GM23338 (cell line): ENCODE results near the gene PPP1R36. TPM values are rescaled to one million over a fixed set of nuclear protein-coding genes. Genes with fewer than 3 reads are reported as not detected.

Source experiments
- ATAC-seq: fragments of 200-7000 bp; cut with Tn5 transposase; 3 replicates; pipeline ENCODE4 v1.9.1; 2020
- DNase-seq: peaks from one replicate; pipeline ENCODE4 v3.0.0-alpha.2; 2015; ENCODE audit warnings: low spot score
- H2AFZ ChIP-seq: fragments of 200-600 bp; sonication (generic); 2 replicates; pipeline ENCODE4 v1.8.0; 2016; ENCODE audit warnings: antibody characterized with exemption, mild to moderate bottlenecking, moderate library complexity
- H3F3A ChIP-seq: fragments of 200-600 bp; sonication (generic); replicated peaks from 2 replicates; pipeline ENCODE4 v1.8.0; 2017; ENCODE audit warnings: antibody characterized with exemption, mixed run types, low read depth
- H3K27ac ChIP-seq: fragments of 200-600 bp; sonication (generic); 2 replicates; pipeline ENCODE4 v1.6.1; 2016; ENCODE audit warnings: low read depth
- H3K27me3 ChIP-seq: fragments of 200-600 bp; sonication (generic); 2 replicates; pipeline ENCODE4 v1.8.0; 2016; ENCODE audit warnings: mild to moderate bottlenecking, mixed run types, moderate library complexity; ENCODE audit not compliant: insufficient read depth
- H3K36me3 ChIP-seq: fragments of 200-600 bp; sonication (generic); 2 replicates; pipeline ENCODE4 v1.8.0; 2016; ENCODE audit warnings: mild to moderate bottlenecking; ENCODE audit not compliant: insufficient read depth
- H3K4me1 ChIP-seq: fragments of 200-600 bp; sonication (generic); 2 replicates; pipeline ENCODE4 v1.8.0; 2016; ENCODE audit warnings: mild to moderate bottlenecking, moderate library complexity; ENCODE audit not compliant: insufficient read depth
- H3K4me2 ChIP-seq: fragments of 200-600 bp; sonication (generic); 2 replicates; pipeline ENCODE4 v1.7.1; 2017; ENCODE audit warnings: mixed run types
- H3K4me3 ChIP-seq: fragments of 200-600 bp; sonication (generic); 2 replicates; pipeline ENCODE4 v1.6.1; 2016; ENCODE audit warnings: mixed run types
- H3K79me2 ChIP-seq: fragments of 200-600 bp; sonication (generic); replicated peaks from 2 replicates; pipeline ENCODE4 v1.8.0; 2017; ENCODE audit warnings: mild to moderate bottlenecking; ENCODE audit not compliant: insufficient read depth
- H3K9me2 ChIP-seq: fragments of 200-600 bp; sonication (generic); 2 replicates; pipeline ENCODE4 v1.8.0; 2017; ENCODE audit not compliant: insufficient read depth
- H4K20me1 ChIP-seq: fragments of 200-600 bp; sonication (generic); replicated peaks from 2 replicates; pipeline ENCODE4 v1.8.0; 2017; ENCODE audit warnings: mild to moderate bottlenecking; ENCODE audit not compliant: insufficient read depth
- H3K27ac Mint-ChIP-seq: 2 replicates; pipeline ENCODE4 v1.8.0; 2020; ENCODE audit warnings: inconsistent platforms, mild to moderate bottlenecking, moderate library complexity, mixed read lengths
- H3K27me3 Mint-ChIP-seq: 3 replicates; pipeline ENCODE4 v1.8.0; 2022; ENCODE audit warnings: low read depth, mild to moderate bottlenecking, moderate library complexity, mixed read lengths, inconsistent platforms; ENCODE audit not compliant: insufficient read depth, poor library complexity
- H3K36me3 Mint-ChIP-seq: 3 replicates; pipeline ENCODE4 v1.8.0; 2021; ENCODE audit warnings: low read depth, mild to moderate bottlenecking, inconsistent platforms, moderate library complexity, mixed read lengths
- H3K4me1 Mint-ChIP-seq: 3 replicates; pipeline ENCODE4 v1.8.0; 2020; ENCODE audit warnings: mild to moderate bottlenecking, inconsistent platforms, mixed read lengths
- H3K4me3 Mint-ChIP-seq: 3 replicates; pipeline ENCODE4 v1.8.0; 2021; ENCODE audit warnings: moderate library complexity, mild to moderate bottlenecking, inconsistent platforms, mixed read lengths
- H3K9me3 Mint-ChIP-seq: 3 replicates; pipeline ENCODE4 v1.8.0; 2020; ENCODE audit warnings: moderate library complexity, mild to moderate bottlenecking, inconsistent platforms, mixed read lengths
- EZH2 ChIP-seq: fragments of 200-600 bp; sonication (generic); IDR thresholded peaks from one replicate; pipeline ENCODE4 v1.8.0; 2017; ENCODE audit warnings: antibody characterized with exemption, mild to moderate bottlenecking, low read depth; ENCODE audit not compliant: unreplicated experiment
- NANOG ChIP-seq: IDR thresholded peaks from 2 replicates; pipeline ENCODE4 v1.6.1; 2016; ENCODE audit warnings: antibody characterized with exemption, borderline replicate concordance
- ZNF114 ChIP-seq: fragments of 250-450 bp; sonication (Bioruptor Pico); IDR thresholded peaks from 2 replicates; pipeline ENCODE4 v1.5.0; 2020; ENCODE audit warnings: mild to moderate bottlenecking, moderate library complexity
- polyA plus RNA-seq: library from polyadenylated mRNA; unstranded; fragments of >200 nt; fragmentation: Nextera tagmentation; extraction: Ambion mirVana; gene quantifications from 2 replicates; pipeline ENCODE4 v1.2.1, GENCODE V29; 2016
- total RNA-seq: library from RNA; depleted of rRNA; stranded (reverse); fragments of >200 nt; shearing (Covaris generic); gene quantifications from 2 replicates; pipeline ENCODE4 v1.2.3, GENCODE V29; 2014
- TF ChIP-seq, protein P1 (sequence below): fragments of 250-450 bp; sonication (Bioruptor Pico); IDR thresholded peaks from 2 replicates; pipeline ENCODE4 v1.5.0; 2020; ENCODE audit warnings: mild to moderate bottlenecking, moderate library complexity
- TF ChIP-seq, protein P2 (sequence below), 2 experiments: fragments of 200-600 bp in 1 of 2; sonication (generic) in 1 of 2; conservative IDR thresholded peaks; 2 replicates each; pipeline versions ENCODE4 v1.5.1 to v1.6.1; 2016 to 2017; ENCODE audit warnings: antibody characterized with exemption in 2 of 2, low read depth in 2 of 2, mild to moderate bottlenecking in 2 of 2, moderate library complexity in 1 of 2

The PPP1R36 gene
- total and polyA plus RNA-seq, 2 experiments from 2014 or later: 0.42 to 1.4 TPM

DNA sequence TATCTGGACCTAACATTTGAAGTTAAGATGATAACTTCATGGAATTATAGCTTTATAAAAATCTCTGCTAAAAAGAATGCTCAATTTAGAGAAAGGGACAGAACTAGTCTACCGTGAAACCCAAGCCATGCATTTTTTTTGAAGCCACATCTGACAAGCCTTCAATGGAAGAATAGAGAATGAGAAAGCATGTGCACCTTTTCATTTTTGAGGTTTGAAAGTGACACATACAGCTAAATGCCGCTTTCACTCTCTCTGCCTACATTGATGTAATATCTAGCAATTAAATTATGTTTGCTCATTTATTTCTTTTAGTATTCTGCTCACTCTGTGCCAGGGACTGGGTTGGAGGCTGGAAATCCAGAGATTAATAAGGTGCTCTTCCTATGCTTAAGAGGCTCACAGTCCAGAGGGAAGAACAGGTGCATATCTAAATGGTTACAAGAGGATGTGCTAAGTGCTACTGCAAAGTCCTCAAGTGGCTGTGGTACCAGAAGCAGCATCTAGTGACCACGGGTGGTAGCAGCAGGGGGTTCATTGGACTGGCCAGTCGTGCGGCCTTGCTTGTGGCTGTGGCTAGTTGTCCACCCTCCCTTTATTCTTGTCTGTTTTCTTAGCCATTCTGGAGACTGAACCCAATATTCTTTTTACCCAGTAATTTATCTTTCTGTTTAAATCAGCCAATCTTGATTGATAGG, 60.4 kb downstream of the PPP1R36 start:
- Histone ChIP-seq H3K27ac (no peak overlapping the region), H3K9me2 (no peaks in the 10 kb centered on the region), H3K4me2 (no peak overlapping the region), H3K4me1 (no peaks in the 10 kb centered on the region), H2AFZ (no peak overlapping the region), H4K20me1 (no peaks in the 10 kb centered on the region), H3K79me2 (no peaks in the 10 kb centered on the region), H3K36me3 (no peaks in the 10 kb centered on the region), H3K4me3 (no peak overlapping the region), H3F3A (no peaks in the 10 kb centered on the region), H3K27me3 (no peaks in the 10 kb centered on the region)
- DNase-seq: no peak
- Mint-ChIP-seq H3K9me3 (no peaks in the 10 kb centered on the region), H3K36me3 (no peaks in the 10 kb centered on the region), H3K27me3 (peaks cover 2% of the 10 kb centered on the region), H3K4me3 (no peak overlapping the region), H3K4me1 (peaks cover 19% of the 10 kb centered on the region), H3K27ac (no peak overlapping the region)
- no peak for ATAC-seq
- no peak for TF ChIP-seq NANOG
- TF ChIP-seq, protein P1, sequence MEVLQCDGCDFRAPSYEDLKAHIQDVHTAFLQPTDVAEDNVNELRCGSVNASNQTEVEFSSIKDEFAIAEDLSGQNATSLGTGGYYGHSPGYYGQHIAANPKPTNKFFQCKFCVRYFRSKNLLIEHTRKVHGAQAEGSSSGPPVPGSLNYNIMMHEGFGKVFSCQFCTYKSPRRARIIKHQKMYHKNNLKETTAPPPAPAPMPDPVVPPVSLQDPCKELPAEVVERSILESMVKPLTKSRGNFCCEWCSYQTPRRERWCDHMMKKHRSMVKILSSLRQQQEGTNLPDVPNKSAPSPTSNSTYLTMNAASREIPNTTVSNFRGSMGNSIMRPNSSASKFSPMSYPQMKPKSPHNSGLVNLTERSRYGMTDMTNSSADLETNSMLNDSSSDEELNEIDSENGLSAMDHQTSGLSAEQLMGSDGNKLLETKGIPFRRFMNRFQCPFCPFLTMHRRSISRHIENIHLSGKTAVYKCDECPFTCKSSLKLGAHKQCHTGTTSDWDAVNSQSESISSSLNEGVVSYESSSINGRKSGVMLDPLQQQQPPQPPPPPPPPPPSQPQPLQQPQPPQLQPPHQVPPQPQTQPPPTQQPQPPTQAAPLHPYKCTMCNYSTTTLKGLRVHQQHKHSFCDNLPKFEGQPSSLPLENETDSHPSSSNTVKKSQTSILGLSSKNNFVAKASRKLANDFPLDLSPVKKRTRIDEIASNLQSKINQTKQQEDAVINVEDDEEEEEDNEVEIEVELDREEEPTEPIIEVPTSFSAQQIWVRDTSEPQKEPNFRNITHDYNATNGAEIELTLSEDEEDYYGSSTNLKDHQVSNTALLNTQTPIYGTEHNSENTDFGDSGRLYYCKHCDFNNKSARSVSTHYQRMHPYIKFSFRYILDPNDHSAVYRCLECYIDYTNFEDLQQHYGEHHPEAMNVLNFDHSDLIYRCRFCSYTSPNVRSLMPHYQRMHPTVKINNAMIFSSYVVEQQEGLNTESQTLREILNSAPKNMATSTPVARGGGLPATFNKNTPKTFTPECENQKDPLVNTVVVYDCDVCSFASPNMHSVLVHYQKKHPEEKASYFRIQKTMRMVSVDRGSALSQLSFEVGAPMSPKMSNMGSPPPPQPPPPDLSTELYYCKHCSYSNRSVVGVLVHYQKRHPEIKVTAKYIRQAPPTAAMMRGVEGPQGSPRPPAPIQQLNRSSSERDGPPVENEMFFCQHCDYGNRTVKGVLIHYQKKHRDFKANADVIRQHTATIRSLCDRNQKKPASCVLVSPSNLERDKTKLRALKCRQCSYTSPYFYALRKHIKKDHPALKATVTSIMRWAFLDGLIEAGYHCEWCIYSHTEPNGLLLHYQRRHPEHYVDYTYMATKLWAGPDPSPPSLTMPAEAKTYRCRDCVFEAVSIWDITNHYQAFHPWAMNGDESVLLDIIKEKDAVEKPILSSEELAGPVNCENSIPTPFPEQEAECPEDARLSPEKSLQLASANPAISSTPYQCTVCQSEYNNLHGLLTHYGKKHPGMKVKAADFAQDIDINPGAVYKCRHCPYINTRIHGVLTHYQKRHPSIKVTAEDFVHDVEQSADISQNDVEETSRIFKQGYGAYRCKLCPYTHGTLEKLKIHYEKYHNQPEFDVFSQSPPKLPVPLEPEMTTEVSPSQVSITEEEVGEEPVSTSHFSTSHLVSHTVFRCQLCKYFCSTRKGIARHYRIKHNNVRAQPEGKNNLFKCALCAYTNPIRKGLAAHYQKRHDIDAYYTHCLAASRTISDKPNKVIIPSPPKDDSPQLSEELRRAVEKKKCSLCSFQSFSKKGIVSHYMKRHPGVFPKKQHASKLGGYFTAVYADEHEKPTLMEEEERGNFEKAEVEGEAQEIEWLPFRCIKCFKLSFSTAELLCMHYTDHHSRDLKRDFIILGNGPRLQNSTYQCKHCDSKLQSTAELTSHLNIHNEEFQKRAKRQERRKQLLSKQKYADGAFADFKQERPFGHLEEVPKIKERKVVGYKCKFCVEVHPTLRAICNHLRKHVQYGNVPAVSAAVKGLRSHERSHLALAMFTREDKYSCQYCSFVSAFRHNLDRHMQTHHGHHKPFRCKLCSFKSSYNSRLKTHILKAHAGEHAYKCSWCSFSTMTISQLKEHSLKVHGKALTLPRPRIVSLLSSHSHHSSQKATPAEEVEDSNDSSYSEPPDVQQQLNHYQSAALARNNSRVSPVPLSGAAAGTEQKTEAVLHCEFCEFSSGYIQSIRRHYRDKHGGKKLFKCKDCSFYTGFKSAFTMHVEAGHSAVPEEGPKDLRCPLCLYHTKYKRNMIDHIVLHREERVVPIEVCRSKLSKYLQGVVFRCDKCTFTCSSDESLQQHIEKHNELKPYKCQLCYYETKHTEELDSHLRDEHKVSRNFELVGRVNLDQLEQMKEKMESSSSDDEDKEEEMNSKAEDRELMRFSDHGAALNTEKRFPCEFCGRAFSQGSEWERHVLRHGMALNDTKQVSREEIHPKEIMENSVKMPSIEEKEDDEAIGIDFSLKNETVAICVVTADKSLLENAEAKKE (CRISPR knock-in tag): no peak
- TF ChIP-seq, protein P2, sequence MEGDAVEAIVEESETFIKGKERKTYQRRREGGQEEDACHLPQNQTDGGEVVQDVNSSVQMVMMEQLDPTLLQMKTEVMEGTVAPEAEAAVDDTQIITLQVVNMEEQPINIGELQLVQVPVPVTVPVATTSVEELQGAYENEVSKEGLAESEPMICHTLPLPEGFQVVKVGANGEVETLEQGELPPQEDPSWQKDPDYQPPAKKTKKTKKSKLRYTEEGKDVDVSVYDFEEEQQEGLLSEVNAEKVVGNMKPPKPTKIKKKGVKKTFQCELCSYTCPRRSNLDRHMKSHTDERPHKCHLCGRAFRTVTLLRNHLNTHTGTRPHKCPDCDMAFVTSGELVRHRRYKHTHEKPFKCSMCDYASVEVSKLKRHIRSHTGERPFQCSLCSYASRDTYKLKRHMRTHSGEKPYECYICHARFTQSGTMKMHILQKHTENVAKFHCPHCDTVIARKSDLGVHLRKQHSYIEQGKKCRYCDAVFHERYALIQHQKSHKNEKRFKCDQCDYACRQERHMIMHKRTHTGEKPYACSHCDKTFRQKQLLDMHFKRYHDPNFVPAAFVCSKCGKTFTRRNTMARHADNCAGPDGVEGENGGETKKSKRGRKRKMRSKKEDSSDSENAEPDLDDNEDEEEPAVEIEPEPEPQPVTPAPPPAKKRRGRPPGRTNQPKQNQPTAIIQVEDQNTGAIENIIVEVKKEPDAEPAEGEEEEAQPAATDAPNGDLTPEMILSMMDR (conservative IDR thresholded peaks at IDR 0.05; ENCODE audit: low read depth in 2 of 2): no peak
- TF ChIP-seq ZNF114 (CRISPR knock-in tag): no peak
- TF ChIP-seq EZH2: no peak
